ENCODE measurements around the gene KCNA5. TPM values are rescaled to one million over a fixed set of nuclear protein-coding genes. Genes with fewer than 3 reads are reported as not detected.

Gene KCNA5
- total and polyA plus RNA-seq, 9 of the 15 experiments (the other 6 are each of a cell fraction or from before 2014, with no cell fraction given) = not detected

- TF ChIP-seq ZNF445 (CRISPR knock-in tag; IDR thresholded peaks at IDR 0.05; ENCODE audit: low read depth) = no peak
- no peak for TF ChIP-seq ZNF77 (CRISPR knock-in tag; IDR thresholded peaks at IDR 0.05)
- TF ChIP-seq RBM34 (IDR thresholded peaks at IDR 0.05; ENCODE audit: borderline replicate concordance, insufficient read depth, low read length) = no peak
- no peak for TF ChIP-seq ZNF830 (CRISPR knock-in tag; IDR thresholded peaks at IDR 0.05)
- no peak for TF ChIP-seq SP1 (CRISPR knock-in tag; IDR thresholded peaks at IDR 0.05)
- no peak for TF ChIP-seq HMGN3 (IDR thresholded peaks at IDR 0.05; ENCODE audit: borderline replicate concordance, extremely low read depth, insufficient read length, low read depth, low read length)
- TF ChIP-seq ZBTB11 (CRISPR knock-in tag; IDR thresholded peaks at IDR 0.05) = no peak
- TF ChIP-seq HDAC8 (tag; IDR thresholded peaks at IDR 0.05) = no peak
- TF ChIP-seq FIP1L1 (IDR thresholded peaks at IDR 0.05; ENCODE audit: low read depth, low read length, poor library complexity, severe bottlenecking) = no peak
- no peak for TF ChIP-seq BCL6 (CRISPR knock-in tag; IDR thresholded peaks at IDR 0.05)
- no peak for TF ChIP-seq ZNF75A (CRISPR knock-in tag; IDR thresholded peaks at IDR 0.05)
- Histone ChIP-seq H3K36me3 (ENCODE audit: control insufficient read depth, insufficient read depth, low read length) (no peaks in the 10 kb centered on the region), H3K9ac (ENCODE audit: insufficient read depth in 1 of 2, low read depth in 2 of 2, low read length in 2 of 2) (no peak overlapping the region), H4K20me1 (replicated peaks; ENCODE audit: control insufficient read depth, insufficient read depth, low read length) (no peaks in the 10 kb centered on the region), H2AFZ (ENCODE audit: low read depth, low read length) (no peak overlapping the region), H3K79me2 (ENCODE audit: control insufficient read depth, insufficient read depth, low read length) (no peaks in the 10 kb centered on the region), H3K4me1 (replicated peaks in 1 of 2; ENCODE audit: control insufficient read depth in 2 of 2, insufficient read depth in 2 of 2, low read length in 2 of 2) (no peaks in the 10 kb centered on the region), H3K9me1 (ENCODE audit: control insufficient read depth, insufficient read depth, low read length) (no peaks in the 10 kb centered on the region), H3K4me2 (ENCODE audit: insufficient read depth, low read length) (no peak overlapping the region), H3K27ac (ENCODE audit: extremely low read depth, low read depth, low read length) (no peak overlapping the region), H3K9me3 (replicated peaks; ENCODE audit: control insufficient read depth, insufficient read depth, low read depth, low read length) (no peaks in the 10 kb centered on the region), H3K27me3 (ENCODE audit: control insufficient read depth in 2 of 2, insufficient read depth in 2 of 2, low read length in 2 of 2) (no peaks in the 10 kb centered on the region), H3K4me3 (no peak overlapping the region)
- WGBS (ENCODE audit: insufficient coverage, low coverage, missing lambda C conversion rate) = no CpG with 5 or more reads among the region's 3 CpGs
- no TSS peak for BruUV-seq (replicated peaks)
- POLR2A ChIA-PET = no interaction called here
- FAIRE-seq (no peak), ATAC-seq (no peak), DNase-seq (ENCODE audit: extremely low read depth in 1 of 4, low spot score in 3 of 4) (no peak)
- in situ Hi-C loops (cut with MboI) = no loop called here
- intact Hi-C loops (cut with micrococcal nuclease) = no loop called here
- CTCF ChIA-PET (ENCODE audit: low intra/inter-chr PET ratio) = no interaction called here
Observed at GRCh38 chr12:5060958-5061357, 17.3 kb downstream of the KCNA5 start.
